GM19238 (cell line): ENCODE results near the gene ABCB8.
"Not testable (repeated sequence)": the region's sequence is repeated elsewhere in the genome, so short reads cannot be mapped to it uniquely, and the experiment has no call there.

ENCODE experiments used
- DNase-seq: peaks from one replicate; pipeline ENCODE4 v3.0.0; 2011; ENCODE audit warnings: low spot score; ENCODE audit not compliant: insufficient read length

Gene ABCB8

DNA sequence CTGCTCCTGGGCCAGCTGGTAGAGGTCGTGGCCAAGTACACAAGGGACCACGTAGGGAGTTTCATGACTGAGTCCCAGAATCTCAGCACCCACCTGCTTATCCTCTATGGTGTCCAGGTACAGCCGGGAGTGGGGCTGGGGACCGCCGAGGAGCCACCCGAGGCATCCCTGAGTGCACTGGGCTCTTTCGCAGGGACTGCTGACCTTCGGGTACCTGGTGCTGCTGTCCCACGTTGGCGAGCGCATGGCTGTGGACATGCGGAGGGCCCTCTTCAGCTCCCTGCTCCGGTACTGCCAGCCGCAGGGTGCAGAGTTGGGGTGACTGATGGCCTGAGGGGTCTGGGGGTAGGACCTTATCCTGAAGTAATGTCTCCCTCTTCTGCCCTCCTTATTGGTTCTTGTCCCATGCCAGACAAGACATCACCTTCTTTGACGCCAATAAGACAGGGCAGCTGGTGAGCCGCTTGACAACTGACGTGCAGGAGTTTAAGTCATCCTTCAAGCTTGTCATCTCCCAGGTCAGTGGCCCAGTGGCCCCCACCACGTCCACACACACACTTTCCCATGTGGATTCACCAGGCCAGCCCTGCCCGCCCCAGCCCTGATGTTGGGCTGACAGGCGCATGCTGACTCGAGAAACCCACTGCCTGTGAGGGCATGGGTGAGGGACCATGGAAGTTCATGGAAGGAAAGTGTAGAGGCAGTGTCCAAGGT, 6.2 kb downstream of the ABCB8 start:
- DNase-seq: no peak

GRCh38 chr7:151035026-151035717, 6.9 kb downstream of the ABCB8 start:
- DNase-seq: no peak

GRCh38 chr7:151035902-151036301, 7.7 kb downstream of the ABCB8 start:
- no peak for DNase-seq

- DNase-seq: no peak
Measured at GRCh38 chr7:151038951-151039849, 10.9 kb downstream of the ABCB8 start.

DNA sequence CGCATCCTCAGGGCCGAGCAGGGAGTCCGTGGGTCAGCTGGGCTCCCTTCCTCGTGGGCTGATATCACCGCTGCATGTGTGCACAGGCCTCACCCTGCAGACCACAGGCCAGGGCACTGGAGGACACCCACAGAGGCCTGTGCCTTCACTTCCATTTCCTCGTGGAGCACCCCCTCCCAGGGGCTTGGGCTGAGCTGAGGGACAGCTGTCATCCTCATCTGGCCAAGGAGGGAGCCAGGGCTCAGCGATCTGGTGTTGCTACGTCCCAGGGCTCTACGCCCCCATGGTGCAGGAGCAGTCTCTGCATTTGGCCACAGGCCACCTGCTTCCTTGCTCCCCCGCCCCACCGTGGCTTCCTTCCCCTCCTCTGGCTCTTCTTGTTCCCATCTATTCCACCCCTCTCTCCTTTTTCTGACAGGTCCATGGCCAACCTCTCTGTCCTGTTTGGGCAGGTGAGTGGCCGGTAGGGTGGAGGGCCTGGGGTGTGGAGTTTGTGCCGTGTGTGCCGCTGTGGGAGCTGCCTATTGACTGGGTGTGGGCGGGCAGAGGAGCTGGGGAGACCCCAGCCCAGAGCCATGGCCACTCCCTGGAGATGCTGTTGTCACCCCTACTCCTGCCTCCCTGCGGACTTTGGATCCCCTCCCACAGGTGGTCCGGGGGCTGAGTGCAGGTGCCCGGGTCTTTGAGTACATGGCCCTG, 11.7 kb downstream of the ABCB8 start:
- no peak for DNase-seq

- DNase-seq: no peak
Measured at GRCh38 chr7:151040616-151041375, 12.5 kb downstream of the ABCB8 start.

- DNase-seq: not testable (repeated sequence)
Measured at GRCh38 chr7:151043449-151043848, 15.2 kb downstream of the ABCB8 start.

DNA sequence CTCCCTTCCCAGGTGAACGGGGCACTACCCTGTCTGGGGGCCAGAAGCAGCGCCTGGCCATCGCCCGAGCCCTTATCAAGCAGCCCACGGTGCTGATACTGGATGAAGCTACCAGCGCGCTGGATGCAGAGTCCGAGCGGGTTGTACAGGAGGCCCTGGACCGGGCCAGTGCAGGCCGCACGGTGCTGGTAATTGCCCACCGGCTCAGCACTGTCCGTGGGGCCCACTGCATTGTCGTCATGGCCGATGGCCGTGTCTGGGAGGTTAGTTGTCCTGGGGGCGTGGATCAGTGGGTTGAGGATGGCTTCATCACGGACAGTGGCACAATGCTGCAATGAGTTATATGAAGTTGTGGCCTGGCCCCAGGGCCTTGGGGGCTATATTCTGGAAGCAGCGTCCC, 15.7 kb downstream of the ABCB8 start:
- no peak for DNase-seq

- no peak for DNase-seq
Measured at GRCh38 chr7:151045262-151045661, 17.0 kb downstream of the ABCB8 start.

GRCh38 chr7:151045967-151046366, 17.7 kb downstream of the ABCB8 start:
- no peak for DNase-seq

GRCh38 chr7:151046603-151047573, 18.6 kb downstream of the ABCB8 start:
- no peak for DNase-seq

- DNase-seq: no peak
Measured at GRCh38 chr7:151047976-151048815, 19.9 kb downstream of the ABCB8 start, which contains the start of gene ASIC3. Gene ASIC3, plus strand, starts transcription at chr7:151048531. Its CDS starts 355 bp downstream, at chr7:151048886.

- DNase-seq: no peak
Measured at GRCh38 chr7:151048911-151049463, 20.7 kb downstream of the ABCB8 start.

GRCh38 chr7:151051108-151051507, 22.9 kb downstream of the ABCB8 start:
- DNase-seq: no peak

DNA sequence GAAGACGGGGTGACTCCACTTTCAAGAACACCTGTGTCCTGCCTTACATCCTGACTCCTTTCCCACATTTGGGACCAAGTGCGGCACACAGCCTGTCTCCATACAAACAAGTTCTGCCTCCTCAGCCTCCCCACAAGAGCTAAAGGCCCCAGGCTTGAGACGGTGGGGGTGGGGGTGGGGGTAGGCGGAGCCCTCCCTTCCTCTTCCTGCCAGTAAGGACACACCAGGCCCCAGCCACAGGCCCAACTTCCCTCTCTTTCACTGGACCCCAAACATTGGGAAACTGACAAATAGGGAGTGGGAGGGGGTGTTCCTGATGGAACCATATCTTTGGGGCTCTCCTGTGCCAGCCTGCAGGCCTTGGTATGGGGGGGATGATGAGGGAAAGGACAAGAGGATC, 24.8 kb downstream of the ABCB8 start:
- no peak for DNase-seq

DNA sequence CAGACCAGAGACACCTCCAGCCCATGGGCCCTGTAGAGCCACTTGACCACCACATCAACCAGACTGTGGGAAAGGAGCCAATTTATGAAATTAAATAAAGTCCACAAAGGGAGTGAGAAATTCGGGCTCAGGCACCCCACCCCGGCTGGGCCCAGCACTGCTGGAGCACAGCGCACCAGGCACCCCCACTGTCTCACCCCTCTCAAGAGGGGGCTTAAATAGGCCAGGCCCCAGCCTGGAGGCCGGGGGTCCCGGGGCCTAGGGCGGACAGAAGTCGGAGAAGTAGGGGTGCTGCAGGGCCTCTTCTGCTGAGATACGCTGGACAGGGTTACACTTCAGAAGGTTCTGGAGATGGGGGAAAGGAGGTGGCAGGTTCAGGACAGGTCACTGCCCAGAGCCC, 25.5 kb downstream of the ABCB8 start:
- no peak for DNase-seq

- no peak for DNase-seq
Measured at GRCh38 chr7:151056283-151056665, 28.0 kb downstream of the ABCB8 start.
